Measurements from ENCODE around the gene COQ7.

DNA sequence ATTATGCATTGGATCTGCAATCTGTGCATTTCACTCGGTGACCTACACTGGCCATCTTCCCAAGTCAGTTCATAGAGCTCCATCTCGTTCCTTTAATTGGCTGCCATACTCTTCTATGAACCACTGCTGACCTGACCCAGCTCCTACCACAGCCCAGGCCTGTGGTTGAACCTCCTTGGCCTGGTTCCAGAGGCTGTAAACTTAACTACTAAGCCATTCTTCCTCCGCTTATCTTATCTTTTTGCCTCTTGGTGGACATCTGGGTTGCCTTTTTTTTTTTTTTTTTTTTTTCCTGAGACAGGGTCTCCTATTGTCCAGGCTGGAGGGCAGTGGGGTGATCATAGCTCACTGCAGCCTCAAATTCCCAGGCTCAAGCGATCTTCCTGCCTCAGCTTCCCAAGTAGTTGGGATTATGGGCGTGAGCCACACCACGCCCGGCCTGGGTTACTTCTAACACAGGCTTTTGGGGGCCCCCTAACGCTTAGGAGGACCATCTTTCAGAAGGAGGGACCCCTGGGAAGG lies 18.3 kb downstream of the COQ7 start:
- TF ChIP-seq, protein P1, sequence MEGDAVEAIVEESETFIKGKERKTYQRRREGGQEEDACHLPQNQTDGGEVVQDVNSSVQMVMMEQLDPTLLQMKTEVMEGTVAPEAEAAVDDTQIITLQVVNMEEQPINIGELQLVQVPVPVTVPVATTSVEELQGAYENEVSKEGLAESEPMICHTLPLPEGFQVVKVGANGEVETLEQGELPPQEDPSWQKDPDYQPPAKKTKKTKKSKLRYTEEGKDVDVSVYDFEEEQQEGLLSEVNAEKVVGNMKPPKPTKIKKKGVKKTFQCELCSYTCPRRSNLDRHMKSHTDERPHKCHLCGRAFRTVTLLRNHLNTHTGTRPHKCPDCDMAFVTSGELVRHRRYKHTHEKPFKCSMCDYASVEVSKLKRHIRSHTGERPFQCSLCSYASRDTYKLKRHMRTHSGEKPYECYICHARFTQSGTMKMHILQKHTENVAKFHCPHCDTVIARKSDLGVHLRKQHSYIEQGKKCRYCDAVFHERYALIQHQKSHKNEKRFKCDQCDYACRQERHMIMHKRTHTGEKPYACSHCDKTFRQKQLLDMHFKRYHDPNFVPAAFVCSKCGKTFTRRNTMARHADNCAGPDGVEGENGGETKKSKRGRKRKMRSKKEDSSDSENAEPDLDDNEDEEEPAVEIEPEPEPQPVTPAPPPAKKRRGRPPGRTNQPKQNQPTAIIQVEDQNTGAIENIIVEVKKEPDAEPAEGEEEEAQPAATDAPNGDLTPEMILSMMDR (conservative IDR thresholded peaks at IDR 0.05), result no peak
- TF ChIP-seq EZH2 (IDR thresholded peaks at IDR 0.05; ENCODE audit: low read depth), result no peak
